Measurements from ENCODE around the gene DAZAP1.

DNA sequence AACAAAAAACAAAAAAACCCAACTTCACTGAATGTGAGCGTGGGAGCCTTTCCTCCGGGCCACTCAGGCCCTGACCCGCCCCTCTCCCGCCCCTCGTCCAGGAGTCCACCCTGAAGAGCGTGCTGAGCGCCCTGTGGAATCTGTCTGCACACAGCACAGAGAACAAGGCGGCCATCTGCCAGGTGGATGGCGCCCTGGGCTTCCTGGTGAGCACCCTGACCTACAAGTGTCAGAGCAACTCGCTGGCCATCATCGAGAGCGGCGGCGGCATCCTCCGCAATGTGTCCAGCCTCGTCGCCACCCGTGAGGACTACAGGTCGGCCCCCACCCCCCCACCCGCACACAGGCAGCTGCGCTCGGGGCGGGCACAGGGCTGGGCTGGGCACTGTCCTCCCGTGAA, 54.5 kb downstream of the DAZAP1 start:
- TF ChIP-seq, protein P1, sequence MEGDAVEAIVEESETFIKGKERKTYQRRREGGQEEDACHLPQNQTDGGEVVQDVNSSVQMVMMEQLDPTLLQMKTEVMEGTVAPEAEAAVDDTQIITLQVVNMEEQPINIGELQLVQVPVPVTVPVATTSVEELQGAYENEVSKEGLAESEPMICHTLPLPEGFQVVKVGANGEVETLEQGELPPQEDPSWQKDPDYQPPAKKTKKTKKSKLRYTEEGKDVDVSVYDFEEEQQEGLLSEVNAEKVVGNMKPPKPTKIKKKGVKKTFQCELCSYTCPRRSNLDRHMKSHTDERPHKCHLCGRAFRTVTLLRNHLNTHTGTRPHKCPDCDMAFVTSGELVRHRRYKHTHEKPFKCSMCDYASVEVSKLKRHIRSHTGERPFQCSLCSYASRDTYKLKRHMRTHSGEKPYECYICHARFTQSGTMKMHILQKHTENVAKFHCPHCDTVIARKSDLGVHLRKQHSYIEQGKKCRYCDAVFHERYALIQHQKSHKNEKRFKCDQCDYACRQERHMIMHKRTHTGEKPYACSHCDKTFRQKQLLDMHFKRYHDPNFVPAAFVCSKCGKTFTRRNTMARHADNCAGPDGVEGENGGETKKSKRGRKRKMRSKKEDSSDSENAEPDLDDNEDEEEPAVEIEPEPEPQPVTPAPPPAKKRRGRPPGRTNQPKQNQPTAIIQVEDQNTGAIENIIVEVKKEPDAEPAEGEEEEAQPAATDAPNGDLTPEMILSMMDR (conservative IDR thresholded peaks at IDR 0.05): no peak
- no peak for TF ChIP-seq EZH2 (IDR thresholded peaks at IDR 0.05; ENCODE audit: low read depth)

Measured in PC-9 (cell line).